GM18907 (cell line): Measurements from ENCODE around the gene FRAT1.
A peak's percentile ranks its signal among the peaks of the same experiment; 100 is the strongest.
"Not testable (repeated sequence)": the region's sequence is repeated elsewhere in the genome, so short reads cannot be mapped to it uniquely, and the experiment has no call there.

Experiments
- ATAC-seq: cut with Tn5 transposase; IDR thresholded peaks from one replicate; pipeline ENCODE4 v1.9.1; 2021; ENCODE audit warnings: mild to moderate bottlenecking, moderate library complexity; ENCODE audit not compliant: unreplicated experiment

The FRAT1 gene, protein sequence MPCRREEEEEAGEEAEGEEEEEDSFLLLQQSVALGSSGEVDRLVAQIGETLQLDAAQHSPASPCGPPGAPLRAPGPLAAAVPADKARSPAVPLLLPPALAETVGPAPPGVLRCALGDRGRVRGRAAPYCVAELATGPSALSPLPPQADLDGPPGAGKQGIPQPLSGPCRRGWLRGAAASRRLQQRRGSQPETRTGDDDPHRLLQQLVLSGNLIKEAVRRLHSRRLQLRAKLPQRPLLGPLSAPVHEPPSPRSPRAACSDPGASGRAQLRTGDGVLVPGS

DNA sequence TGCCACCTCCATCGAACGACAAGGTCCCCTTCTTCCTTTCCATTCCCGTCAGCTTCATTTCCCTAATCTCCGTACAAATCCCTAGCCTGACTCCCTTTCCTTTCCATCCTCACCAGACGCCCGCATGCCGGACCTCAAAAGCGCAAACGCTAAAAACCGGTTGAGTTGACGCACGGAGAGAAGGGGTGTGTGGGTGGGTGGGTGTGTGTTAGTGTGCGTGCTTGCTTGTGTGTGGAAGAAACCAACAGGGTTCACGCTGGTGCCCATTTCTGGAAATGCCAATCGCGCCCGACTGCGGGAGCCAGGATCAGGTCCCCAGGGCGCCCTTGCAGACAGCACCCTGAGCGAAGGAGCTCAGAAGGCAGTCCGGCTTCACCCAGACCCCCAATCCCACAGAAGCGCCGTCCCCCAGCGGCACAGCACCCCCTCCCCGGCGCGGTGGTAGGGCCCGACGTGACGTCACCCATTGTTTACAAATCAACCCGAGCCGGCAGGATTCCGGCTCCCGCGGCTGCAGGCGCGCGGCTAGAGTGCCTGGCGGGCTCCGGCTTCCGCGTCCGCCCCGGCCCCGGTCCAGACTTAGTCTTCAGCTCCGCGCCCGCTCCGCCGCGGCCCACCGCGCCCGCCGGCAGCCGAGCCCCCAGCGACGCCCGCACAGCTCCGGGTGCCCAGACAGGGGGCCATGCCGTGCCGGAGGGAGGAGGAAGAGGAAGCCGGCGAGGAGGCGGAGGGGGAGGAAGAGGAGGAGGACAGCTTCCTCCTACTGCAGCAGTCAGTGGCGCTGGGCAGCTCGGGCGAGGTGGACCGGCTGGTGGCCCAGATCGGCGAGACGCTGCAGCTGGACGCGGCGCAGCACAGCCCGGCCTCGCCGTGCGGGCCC, at the start of gene FRAT1:
TSS of gene FRAT1 (plus strand) at position 500 of the 880 bp plus-strand sequence. CDS start at position 683, 183 bp downstream.
- peak; percentile 78 for ATAC-seq

DNA sequence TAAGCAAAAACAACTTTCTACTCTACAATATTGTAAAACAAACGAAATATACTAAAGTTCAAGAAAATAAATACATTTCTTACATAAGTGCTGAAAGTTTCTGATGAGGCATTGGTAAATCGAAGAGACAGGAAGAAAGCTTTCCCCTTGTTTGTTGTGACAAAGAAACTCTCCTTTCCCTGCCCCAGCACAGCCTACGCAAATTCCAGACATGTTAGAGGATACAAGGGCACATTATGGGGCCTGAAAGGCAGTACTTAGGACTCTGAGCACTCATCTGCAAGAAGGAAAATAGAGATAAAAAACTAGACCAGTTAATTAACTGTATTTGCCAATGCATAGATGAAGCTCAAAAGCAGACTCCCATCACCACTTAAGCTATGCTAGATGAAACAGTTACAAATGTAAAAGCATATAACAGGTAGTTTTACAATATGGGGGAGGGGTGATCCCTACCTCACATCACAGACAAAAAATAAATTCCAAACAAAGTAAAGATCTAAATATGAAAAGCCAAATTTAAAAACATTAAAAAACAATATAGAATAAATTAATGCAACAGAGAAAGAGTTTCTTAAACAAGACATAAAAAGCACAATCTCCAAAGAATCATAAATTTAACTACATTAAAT, 48.4 kb upstream of the FRAT1 start:
- ATAC-seq, result no peak

DNA sequence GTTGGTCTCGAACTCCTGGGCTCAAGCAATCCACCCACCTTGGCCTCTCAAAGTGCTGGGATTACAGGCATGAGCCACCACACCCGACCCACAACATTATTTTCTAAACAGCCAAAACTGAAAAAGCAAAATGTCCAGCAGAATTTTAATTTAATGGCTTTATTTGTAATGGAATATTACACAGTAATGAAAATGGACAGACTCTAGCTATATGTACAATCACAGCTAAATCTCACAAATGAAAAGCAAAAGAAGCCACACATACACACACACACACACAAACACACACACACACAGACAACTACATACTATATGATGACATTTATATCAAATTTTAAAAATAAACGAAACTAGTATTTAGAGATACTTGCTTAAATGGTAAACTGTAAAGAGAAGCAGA, 45.4 kb upstream of the FRAT1 start:
- no peak for ATAC-seq

DNA sequence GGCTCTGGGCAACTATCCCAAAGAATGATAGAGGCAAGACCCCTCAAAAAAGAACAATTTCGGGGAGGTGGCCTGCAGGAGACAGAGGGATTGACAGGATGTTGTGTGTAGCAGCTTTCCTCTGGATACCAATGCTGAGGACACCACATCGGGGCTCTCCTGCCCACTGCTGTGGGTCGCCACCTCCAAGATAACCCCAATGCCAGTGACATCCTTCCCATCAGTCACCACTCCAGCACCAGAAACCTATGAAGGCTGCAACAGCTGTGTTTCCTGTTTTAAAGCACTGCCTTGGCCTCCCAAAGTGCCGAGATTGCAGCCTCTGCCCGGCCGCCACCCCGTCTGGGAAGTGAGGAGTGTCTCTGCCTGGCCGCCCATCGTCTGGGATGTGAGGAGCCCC, 44.2 kb upstream of the FRAT1 start:
- no peak for ATAC-seq

DNA sequence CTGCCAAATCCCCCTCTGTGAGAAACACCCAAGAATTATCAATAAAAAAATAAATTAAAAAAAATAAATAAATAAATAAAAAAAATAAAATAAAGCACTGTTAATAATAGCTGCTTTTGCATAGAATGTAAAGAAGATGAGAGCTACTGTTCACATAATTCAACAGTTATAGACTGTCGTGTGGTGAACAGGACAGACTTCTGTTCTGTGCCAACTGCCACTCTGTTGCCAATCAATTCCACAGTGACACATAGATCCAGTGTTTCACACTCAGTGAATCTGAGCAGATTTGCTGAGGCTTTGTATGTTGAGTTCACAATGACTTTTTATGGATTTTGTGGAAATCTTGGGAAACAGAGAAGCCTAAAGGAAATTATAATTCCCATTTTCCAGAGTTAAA, 41.5 kb upstream of the FRAT1 start:
- no peak for ATAC-seq

DNA sequence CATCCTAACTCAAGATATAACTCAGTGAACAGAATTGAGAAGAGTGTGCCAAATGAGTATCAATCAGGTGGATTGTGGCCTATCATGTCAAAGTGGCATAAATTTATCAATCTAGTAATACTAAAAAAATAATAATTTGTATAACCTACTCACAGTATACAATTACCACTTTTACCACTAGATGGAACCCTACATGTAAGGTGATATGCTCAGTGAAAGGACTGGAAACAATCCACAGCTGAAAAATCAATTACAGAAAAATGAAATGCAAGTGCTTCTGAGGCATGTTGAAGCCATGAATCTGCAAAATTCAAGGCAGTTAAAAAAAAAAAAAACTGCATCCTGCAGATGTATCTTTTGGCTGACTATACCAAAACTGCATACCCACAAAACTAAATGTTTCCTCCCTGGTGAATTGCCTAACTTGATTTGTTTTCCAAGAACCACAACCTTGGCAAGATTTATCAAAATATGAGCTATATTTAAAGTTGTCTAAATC, 40.5 kb upstream of the FRAT1 start:
- no peak for ATAC-seq

DNA sequence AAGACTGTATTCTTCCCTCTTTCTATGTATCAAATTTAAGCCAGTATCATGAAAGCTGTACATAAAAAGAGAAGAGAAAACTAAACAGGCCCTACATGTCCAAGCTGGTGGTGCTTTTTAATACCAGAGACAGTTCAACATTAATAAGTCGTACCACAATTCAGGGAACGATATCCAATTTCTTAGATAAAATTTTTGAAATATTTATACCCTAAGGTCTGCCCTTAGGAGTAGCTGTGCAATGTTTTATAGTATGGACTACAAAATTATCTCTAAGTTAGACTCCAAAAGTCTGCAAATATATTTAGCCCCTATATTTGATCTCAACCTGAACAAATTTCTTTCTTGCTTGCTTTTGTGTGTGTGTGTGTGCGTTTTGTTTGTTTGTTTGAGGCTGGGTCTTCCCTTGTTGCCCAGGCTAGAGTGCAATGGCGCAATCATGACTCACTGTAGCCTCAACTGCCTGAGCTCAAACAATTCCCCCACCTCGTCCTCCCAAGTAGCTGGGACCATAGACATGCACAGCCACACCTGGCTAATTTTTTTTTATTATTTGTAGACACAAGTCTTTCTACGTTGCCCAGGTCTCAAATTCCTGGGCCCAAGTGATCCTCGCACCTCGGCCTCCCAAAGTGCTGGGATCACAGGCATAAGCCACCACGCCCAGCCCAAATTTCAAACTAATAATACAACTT, 39.8 kb upstream of the FRAT1 start:
- no peak for ATAC-seq

DNA sequence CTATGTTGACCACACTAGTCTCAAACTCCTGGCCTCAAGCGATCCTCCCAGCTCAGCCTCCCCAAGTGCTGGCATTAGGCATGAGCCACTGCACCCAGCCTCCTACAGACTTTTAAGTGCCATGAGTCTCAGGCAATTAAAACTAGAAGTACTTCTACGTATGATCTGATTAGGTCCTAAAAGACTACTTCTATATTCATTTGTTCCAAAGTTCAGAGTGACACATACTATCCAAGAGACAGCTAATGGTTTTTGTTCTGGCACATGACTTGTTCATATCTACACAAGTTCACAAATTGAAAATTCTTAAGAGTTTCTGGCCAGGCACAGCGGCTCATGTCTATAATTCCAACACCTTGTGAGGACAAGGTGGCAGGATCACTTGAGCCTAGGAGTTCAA, 38.3 kb upstream of the FRAT1 start:
- no peak for ATAC-seq

DNA sequence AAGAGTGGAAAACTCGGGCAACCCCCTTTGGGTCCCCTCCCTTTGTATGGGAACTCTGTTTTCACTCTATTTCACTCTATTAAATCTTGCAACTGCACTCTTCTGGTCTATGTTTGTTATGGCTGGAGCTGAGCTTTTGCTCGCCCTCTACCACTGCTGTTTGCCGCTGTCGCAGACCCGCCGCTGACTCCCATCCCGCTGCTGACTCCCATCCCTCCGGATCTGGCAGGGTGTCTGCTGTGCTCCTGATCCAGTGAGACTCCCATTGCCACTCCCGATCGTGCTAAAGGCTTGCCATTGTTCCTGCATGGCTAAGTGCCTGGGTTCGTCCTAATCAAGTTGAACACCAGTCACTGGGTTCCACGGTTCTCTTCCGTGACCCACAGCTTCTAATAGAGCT, 29.0 kb upstream of the FRAT1 start:
- not testable (repeated sequence) for ATAC-seq

DNA sequence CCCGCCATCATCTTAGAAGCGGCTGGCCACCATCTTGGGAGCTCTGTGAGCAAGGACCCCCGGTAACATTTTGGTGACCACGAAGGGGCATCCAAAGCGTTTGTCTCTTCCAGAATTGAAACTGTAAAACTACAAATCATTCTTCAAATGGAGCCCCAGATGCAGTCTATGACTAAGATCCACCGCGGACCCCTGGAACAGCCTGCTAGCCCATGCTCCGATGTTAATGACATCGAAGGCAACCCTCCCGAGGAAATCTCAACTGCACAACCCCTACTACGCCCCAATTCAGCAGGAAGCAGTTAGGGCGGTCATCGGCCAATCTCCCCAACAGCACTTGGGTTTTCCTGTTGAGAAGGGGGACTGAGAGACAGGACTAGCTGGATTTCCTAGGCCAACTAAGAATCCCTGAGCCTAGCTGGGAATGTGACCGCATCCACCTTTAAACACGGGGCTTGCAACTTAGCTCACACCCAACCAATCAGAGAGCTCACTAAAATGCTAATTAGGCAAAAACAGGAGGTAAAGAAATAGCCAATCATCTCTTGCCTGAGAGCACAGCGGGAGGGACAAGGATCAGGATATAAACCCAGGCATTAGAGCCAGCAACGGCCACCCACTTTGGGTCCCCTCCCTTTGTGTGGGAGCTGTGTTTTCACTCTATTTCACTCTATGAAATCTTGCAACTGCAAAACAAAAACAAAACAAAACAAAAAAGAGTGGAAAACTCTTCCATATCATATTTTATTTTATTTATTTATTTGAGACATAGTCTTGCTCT, 28.3 kb upstream of the FRAT1 start:
- ATAC-seq, result not testable (repeated sequence)

DNA sequence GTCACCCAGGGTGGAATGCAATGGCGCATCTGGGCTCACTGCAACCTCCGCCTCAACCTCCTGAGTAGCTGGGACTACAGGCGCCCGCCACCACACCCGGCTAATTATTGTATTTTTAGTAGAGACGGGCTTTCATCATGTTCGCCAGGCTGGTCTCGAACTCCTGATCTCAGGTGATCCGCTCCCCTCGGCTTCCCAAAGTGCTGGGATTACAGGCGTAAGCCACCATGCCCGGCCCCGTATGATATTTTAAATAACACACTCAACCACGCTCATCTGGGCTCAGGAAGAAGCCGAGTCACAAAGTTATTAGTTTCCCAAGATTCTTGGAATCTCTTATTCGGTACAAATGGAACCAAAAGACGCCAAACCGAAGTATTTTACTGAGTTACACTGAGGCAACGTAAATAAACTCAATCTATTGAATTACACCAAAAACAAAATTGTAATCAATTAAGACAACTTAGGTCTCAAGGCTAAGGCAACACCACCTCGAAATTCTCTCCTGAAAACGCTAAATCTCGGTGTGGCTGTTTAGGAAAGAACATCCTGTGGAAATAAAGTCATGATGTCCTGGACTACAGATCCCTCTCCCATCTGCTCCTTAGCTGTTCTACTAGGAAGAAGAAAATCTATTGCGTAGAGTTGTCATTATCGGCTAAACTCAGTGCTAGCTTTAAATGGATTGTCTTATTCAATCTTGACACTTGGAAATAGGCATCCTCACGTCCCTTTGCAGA, 27.5 kb upstream of the FRAT1 start:
- ATAC-seq, result no peak

DNA sequence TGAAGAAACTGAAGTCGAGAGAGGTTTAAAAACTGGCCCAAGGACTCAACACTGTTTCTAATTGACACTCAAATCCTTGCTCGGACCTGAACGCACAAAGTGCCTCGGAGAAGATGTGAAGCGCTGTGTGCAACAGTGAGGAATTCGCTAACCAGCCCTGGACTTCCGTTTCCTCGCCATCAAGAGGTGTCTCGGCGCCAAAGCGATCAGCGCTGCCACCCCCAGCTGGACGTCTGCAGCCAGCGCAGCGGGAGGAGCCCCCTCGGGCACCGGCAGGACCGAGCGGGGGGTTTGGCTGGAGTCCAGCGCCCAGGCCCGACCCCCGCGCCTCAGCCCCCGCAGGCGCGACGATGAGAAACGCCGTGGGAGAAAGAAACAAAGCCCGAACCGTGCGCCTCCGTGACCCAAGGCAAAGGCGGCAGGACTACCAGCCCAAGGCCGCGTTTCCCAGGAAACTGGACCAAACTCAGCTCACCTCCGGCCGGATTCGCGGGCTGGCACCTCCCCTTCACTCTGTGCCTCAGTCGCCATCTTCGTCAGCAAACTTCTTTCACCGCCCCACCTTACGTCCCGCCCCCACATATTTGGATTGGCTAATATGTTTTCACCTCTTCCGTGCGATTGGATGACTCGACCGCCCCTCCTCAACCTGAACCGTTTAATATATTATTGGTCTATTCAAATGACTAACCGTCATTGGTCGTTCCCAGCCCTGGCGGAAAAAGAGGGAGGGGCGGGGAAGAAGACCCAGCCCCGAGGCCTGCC, 26.8 kb upstream of the FRAT1 start, which contains the start of gene ARHGAP19:
TSS of gene ARHGAP19 (minus strand) at position 541 of the 765 bp plus-strand sequence. CDS start at position 531, 10 bp downstream.
- peak; percentile 95 for ATAC-seq

DNA sequence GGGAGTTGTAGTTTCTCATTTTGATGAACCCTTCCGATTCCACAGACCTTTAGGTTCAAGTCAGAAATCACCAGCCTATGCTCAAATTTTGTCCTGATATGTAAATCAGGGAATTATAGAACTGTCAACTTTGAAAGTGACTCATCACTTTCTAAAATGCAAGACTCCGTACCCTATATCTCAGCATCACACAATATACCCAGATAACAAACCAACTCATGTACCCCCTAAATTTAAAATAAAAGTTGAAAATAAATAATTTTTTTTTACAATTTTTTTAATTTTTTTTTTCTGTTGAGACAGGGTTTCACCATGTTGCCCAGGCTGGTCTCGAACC, 26.2 kb upstream of the FRAT1 start:
- ATAC-seq, result no peak

DNA sequence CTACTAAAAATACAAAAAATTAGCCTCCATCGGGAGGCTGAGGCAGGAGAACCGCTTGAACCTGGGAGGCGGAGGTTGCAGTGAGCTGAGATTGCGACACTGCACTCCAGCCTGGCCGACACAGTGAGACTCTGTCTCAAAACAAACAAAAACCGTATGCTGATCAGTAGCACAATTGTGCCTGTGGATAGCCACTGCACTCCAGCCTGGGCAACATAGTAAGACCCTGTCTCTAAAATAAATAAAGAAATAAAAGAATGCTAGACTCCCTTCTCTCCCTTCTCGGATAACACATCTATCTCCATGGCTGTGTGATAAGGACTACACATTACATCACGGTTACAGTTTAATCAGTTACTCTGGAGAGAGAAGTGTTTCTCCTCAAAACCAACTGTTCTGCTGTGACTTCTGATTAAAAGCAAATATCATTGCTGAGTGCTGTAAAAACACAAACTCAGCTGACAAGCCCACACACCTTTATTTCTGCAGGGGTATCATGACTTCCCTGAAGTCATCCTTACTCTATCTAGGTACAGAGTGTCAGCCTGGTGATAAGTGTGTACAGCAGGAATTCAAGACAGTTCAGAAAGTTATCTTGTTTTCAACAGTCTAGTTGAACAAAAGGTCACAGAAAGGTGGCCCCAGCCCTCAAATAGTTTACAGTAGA, 21.4 kb upstream of the FRAT1 start:
- no peak for ATAC-seq

DNA sequence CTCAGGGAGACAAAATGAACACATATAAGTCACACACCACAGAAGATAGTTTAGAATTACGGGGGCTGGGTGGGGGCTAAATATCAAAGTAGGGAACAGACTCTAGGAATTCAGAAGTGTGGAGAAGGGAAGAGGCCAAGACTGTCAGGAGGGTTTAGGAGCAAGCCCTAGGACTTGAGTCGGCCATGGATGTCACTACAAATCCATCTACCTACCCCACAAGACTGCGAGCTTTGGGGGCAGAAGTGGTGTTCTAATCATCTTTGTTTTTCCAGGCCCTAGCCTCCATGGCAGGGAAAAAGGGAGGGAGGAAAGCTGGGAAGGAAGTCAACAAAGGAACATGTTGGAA, 20.9 kb upstream of the FRAT1 start:
- ATAC-seq, result no peak

DNA sequence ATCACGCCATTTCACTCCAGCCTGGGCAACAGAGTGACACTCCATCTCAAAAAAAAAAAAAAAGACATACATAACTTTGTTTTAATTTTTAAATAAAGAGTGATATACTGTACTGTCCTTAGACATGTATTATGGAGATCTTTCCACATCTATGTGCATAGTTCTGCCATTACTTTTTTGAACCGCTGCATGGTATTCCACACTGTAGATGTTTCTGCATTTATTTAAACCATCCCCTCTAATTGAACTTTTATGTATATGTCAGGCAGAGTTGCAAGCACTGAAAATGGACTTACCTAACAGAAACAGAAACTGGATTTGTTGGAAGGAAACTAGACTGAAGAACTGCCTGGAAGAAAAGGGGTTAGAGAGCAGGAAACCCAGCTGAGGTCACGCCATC, 18.1 kb upstream of the FRAT1 start:
- no peak for ATAC-seq

DNA sequence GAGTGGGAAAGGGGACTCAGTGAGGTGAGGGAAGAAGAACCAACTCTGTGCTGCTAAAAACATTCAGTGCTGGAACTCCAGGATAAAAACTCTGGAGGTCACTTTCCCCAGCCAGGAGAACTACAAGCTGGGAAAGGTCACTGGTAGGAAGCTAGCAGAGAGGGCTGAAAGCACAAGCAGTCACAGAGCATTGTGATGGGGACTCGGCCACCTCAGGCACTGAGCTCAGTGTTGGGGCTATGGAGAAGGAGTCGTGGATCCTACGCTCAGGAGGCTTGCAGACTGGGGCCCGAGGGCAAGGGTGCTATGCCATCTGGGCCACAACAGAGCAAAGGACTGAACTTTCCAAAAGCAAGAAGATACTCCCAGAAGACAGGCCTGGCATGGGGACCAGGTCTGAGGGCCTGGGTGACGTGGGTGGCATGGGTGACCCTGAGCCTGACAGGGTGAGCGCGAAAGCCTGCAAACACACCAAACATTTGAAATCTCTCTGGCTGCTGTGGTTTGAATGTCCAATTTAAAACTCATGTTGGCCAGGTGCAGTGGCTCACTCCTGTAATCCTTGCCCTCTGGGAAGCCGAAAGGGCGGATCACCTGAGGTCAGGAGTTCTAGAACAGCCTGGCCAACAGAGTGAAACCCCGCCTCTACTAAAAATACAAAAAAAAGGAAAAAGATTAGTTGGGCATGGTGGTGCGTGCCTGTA, 16.8 kb upstream of the FRAT1 start:
- no peak for ATAC-seq

DNA sequence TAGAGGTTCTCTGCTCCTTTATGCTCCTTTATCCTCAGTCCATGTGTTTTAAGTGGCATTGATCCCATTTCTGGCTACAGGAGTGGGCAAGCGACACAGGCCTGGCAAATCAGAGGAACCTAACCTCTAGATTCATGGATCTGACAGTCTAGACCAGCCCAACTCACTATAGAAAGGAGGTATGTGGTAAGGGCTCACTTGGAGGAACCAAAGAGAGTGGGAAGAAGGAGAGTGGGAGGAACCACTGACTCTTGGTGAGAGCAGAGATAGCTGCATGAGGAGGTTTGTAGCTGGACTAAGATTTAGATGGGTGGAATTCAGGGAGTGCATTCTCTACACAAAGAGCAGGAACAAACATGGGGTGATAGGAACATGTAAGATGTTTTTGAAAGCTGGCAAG, 11.6 kb upstream of the FRAT1 start:
- ATAC-seq, result no peak
